GM23338 (cell line): ENCODE data around the gene ANTXR1. TPM values are rescaled to one million over a fixed set of nuclear protein-coding genes. Genes with fewer than 3 reads are reported as not detected.

Experiments used
- ATAC-seq: fragments of 200-7000 bp; cut with Tn5 transposase; 3 replicates; pipeline ENCODE4 v1.9.1; 2020
- DNase-seq: peaks from one replicate; pipeline ENCODE4 v3.0.0-alpha.2; 2015; ENCODE audit warnings: low spot score
- H2AFZ ChIP-seq: fragments of 200-600 bp; sonication (generic); 2 replicates; pipeline ENCODE4 v1.8.0; 2016; ENCODE audit warnings: antibody characterized with exemption, mild to moderate bottlenecking, moderate library complexity
- H3F3A ChIP-seq: fragments of 200-600 bp; sonication (generic); replicated peaks from 2 replicates; pipeline ENCODE4 v1.8.0; 2017; ENCODE audit warnings: antibody characterized with exemption, mixed run types, low read depth
- H3K27ac ChIP-seq: fragments of 200-600 bp; sonication (generic); 2 replicates; pipeline ENCODE4 v1.6.1; 2016; ENCODE audit warnings: low read depth
- H3K27me3 ChIP-seq: fragments of 200-600 bp; sonication (generic); 2 replicates; pipeline ENCODE4 v1.8.0; 2016; ENCODE audit warnings: mild to moderate bottlenecking, mixed run types, moderate library complexity; ENCODE audit not compliant: insufficient read depth
- H3K36me3 ChIP-seq: fragments of 200-600 bp; sonication (generic); 2 replicates; pipeline ENCODE4 v1.8.0; 2016; ENCODE audit warnings: mild to moderate bottlenecking; ENCODE audit not compliant: insufficient read depth
- H3K4me1 ChIP-seq: fragments of 200-600 bp; sonication (generic); 2 replicates; pipeline ENCODE4 v1.8.0; 2016; ENCODE audit warnings: mild to moderate bottlenecking, moderate library complexity; ENCODE audit not compliant: insufficient read depth
- H3K4me2 ChIP-seq: fragments of 200-600 bp; sonication (generic); 2 replicates; pipeline ENCODE4 v1.7.1; 2017; ENCODE audit warnings: mixed run types
- H3K4me3 ChIP-seq: fragments of 200-600 bp; sonication (generic); 2 replicates; pipeline ENCODE4 v1.6.1; 2016; ENCODE audit warnings: mixed run types
- H3K79me2 ChIP-seq: fragments of 200-600 bp; sonication (generic); replicated peaks from 2 replicates; pipeline ENCODE4 v1.8.0; 2017; ENCODE audit warnings: mild to moderate bottlenecking; ENCODE audit not compliant: insufficient read depth
- H3K9me2 ChIP-seq: fragments of 200-600 bp; sonication (generic); 2 replicates; pipeline ENCODE4 v1.8.0; 2017; ENCODE audit not compliant: insufficient read depth
- H4K20me1 ChIP-seq: fragments of 200-600 bp; sonication (generic); replicated peaks from 2 replicates; pipeline ENCODE4 v1.8.0; 2017; ENCODE audit warnings: mild to moderate bottlenecking; ENCODE audit not compliant: insufficient read depth
- H3K27ac Mint-ChIP-seq: 2 replicates; pipeline ENCODE4 v1.8.0; 2020; ENCODE audit warnings: inconsistent platforms, mild to moderate bottlenecking, moderate library complexity, mixed read lengths
- H3K27me3 Mint-ChIP-seq: 3 replicates; pipeline ENCODE4 v1.8.0; 2022; ENCODE audit warnings: low read depth, mild to moderate bottlenecking, moderate library complexity, mixed read lengths, inconsistent platforms; ENCODE audit not compliant: insufficient read depth, poor library complexity
- H3K36me3 Mint-ChIP-seq: 3 replicates; pipeline ENCODE4 v1.8.0; 2021; ENCODE audit warnings: low read depth, mild to moderate bottlenecking, inconsistent platforms, moderate library complexity, mixed read lengths
- H3K4me1 Mint-ChIP-seq: 3 replicates; pipeline ENCODE4 v1.8.0; 2020; ENCODE audit warnings: mild to moderate bottlenecking, inconsistent platforms, mixed read lengths
- H3K4me3 Mint-ChIP-seq: 3 replicates; pipeline ENCODE4 v1.8.0; 2021; ENCODE audit warnings: moderate library complexity, mild to moderate bottlenecking, inconsistent platforms, mixed read lengths
- H3K9me3 Mint-ChIP-seq: 3 replicates; pipeline ENCODE4 v1.8.0; 2020; ENCODE audit warnings: moderate library complexity, mild to moderate bottlenecking, inconsistent platforms, mixed read lengths
- CREB1 ChIP-seq: fragments of 250-450 bp; sonication (Bioruptor Pico); IDR thresholded peaks from 2 replicates; pipeline ENCODE4 v1.5.0; 2020; ENCODE audit warnings: low read depth, mild to moderate bottlenecking, moderate library complexity
- ETS1 ChIP-seq: IDR thresholded peaks from 2 replicates; pipeline ENCODE4 v1.6.1; 2016; ENCODE audit warnings: antibody characterized with exemption
- EZH2 ChIP-seq: fragments of 200-600 bp; sonication (generic); IDR thresholded peaks from one replicate; pipeline ENCODE4 v1.8.0; 2017; ENCODE audit warnings: antibody characterized with exemption, mild to moderate bottlenecking, low read depth; ENCODE audit not compliant: unreplicated experiment
- EZH2phosphoT487 ChIP-seq: fragments of 200-600 bp; sonication (generic); IDR thresholded peaks from one replicate; pipeline ENCODE4 v1.8.1; 2018; ENCODE audit warnings: antibody characterized with exemption; ENCODE audit not compliant: unreplicated experiment
- NANOG ChIP-seq: IDR thresholded peaks from 2 replicates; pipeline ENCODE4 v1.6.1; 2016; ENCODE audit warnings: antibody characterized with exemption, borderline replicate concordance
- POLR2AphosphoS5 ChIP-seq: IDR thresholded peaks from 2 replicates; pipeline ENCODE4 v1.6.1; 2016; ENCODE audit warnings: antibody characterized with exemption, low read depth
- STAT1 ChIP-seq: IDR thresholded peaks from one replicate; pipeline ENCODE4 v1.6.1; 2016; ENCODE audit warnings: antibody characterized with exemption; ENCODE audit not compliant: unreplicated experiment
- ZNF114 ChIP-seq: fragments of 250-450 bp; sonication (Bioruptor Pico); IDR thresholded peaks from 2 replicates; pipeline ENCODE4 v1.5.0; 2020; ENCODE audit warnings: mild to moderate bottlenecking, moderate library complexity
- ZNF331 ChIP-seq: fragments of 250-450 bp; sonication (Bioruptor Pico); IDR thresholded peaks from 2 replicates; pipeline ENCODE4 v1.5.0; 2020; ENCODE audit warnings: low read depth, mild to moderate bottlenecking, moderate library complexity
- ZNF462 ChIP-seq: fragments of 250-450 bp; sonication (Bioruptor Pico); IDR thresholded peaks from 2 replicates; pipeline ENCODE4 v1.5.0; 2020; ENCODE audit warnings: mild to moderate bottlenecking, moderate library complexity
- polyA plus RNA-seq: library from polyadenylated mRNA; unstranded; fragments of >200 nt; fragmentation: Nextera tagmentation; extraction: Ambion mirVana; gene quantifications from 2 replicates; pipeline ENCODE4 v1.2.1, GENCODE V29; 2016
- total RNA-seq: library from RNA; depleted of rRNA; stranded (reverse); fragments of >200 nt; shearing (Covaris generic); gene quantifications from 2 replicates; pipeline ENCODE4 v1.2.3, GENCODE V29; 2014
- TF ChIP-seq, protein P1 (sequence below): IDR thresholded peaks from one replicate; pipeline ENCODE4 v1.6.1; 2018; ENCODE audit warnings: antibody characterized with exemption; ENCODE audit not compliant: unreplicated experiment

Gene ANTXR1
- total and polyA plus RNA-seq, 2 experiments from 2014 or later = 16.1 to 23.1 TPM

GRCh38 chr2:69151931-69152330 lies 139.0 kb downstream of the ANTXR1 start (continued):
- TF ChIP-seq ZNF462 = no peak
- no peak for TF ChIP-seq NANOG
- TF ChIP-seq ZNF331 (CRISPR knock-in tag) = no peak
- TF ChIP-seq ZNF114 = no peak
- TF ChIP-seq EZH2phosphoT487 = no peak
- TF ChIP-seq CREB1 (CRISPR knock-in tag) = no peak

DNA sequence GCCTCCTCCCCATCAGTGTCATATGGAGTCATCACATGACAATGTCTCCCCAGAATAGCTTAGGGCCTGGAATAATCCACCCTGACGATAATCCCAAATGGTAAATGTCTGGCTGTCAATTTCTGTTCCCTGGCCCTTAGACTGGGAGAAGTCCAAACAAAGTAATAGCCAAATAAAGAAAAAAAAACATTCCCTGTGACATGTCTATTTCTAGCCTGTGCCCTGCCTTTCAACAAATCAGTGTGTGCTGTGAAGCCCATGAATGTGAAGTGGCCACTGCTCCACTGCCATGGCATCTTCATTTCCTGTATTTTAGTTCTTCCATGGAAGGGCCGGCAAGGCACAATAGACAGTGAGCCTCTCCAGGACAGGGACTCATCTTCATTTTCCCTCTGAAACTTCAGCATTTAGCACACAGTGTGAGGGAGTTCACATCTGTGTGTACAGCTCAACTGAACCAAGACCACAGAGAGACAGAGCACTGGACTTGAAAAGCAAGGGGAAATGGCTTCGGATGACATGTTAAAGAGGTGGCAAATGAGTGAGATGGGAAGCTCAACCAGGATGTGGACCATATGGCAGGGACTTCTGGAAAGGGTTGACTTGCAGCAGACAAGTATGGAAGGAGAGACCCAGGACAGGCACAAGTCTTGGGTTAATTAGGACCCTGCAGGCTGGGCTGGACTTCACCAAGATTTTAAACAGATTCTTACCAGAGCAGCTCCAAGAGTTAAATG lies 140.0 kb downstream of the ANTXR1 start:
- no peak overlapping the region for H3K4me3 Mint-ChIP-seq
- Histone ChIP-seq H3K9me2 (no peaks in the 10 kb centered on the region), H3K36me3 (no peaks in the 10 kb centered on the region), H3F3A (no peaks in the 10 kb centered on the region), H3K4me1 (peaks cover 4% of the 10 kb centered on the region), H3K79me2 (no peaks in the 10 kb centered on the region), H3K27ac (no peak overlapping the region), H3K27me3 (no peaks in the 10 kb centered on the region), H2AFZ (no peak overlapping the region), H3K4me3 (no peak overlapping the region), H4K20me1 (no peaks in the 10 kb centered on the region), H3K4me2 (no peak overlapping the region)
- no peak overlapping the region for H3K27ac Mint-ChIP-seq
- H3K36me3 Mint-ChIP-seq = peaks cover 13% of the 10 kb centered on the region
- H3K9me3 Mint-ChIP-seq = no peaks in the 10 kb centered on the region; the same call in 2 of the 3 replicates
- H3K27me3 Mint-ChIP-seq = no peaks in the 10 kb centered on the region
- H3K4me1 Mint-ChIP-seq = peaks cover 27% of the 10 kb centered on the region
- DNase-seq (no peak), ATAC-seq (no peak)
- no peak for TF ChIP-seq ZNF114
- TF ChIP-seq, protein P1, sequence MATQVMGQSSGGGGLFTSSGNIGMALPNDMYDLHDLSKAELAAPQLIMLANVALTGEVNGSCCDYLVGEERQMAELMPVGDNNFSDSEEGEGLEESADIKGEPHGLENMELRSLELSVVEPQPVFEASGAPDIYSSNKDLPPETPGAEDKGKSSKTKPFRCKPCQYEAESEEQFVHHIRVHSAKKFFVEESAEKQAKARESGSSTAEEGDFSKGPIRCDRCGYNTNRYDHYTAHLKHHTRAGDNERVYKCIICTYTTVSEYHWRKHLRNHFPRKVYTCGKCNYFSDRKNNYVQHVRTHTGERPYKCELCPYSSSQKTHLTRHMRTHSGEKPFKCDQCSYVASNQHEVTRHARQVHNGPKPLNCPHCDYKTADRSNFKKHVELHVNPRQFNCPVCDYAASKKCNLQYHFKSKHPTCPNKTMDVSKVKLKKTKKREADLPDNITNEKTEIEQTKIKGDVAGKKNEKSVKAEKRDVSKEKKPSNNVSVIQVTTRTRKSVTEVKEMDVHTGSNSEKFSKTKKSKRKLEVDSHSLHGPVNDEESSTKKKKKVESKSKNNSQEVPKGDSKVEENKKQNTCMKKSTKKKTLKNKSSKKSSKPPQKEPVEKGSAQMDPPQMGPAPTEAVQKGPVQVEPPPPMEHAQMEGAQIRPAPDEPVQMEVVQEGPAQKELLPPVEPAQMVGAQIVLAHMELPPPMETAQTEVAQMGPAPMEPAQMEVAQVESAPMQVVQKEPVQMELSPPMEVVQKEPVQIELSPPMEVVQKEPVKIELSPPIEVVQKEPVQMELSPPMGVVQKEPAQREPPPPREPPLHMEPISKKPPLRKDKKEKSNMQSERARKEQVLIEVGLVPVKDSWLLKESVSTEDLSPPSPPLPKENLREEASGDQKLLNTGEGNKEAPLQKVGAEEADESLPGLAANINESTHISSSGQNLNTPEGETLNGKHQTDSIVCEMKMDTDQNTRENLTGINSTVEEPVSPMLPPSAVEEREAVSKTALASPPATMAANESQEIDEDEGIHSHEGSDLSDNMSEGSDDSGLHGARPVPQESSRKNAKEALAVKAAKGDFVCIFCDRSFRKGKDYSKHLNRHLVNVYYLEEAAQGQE = no peak
- no peak for TF ChIP-seq EZH2phosphoT487
- TF ChIP-seq ETS1 = no peak
- no peak for TF ChIP-seq ZNF331 (CRISPR knock-in tag)
- TF ChIP-seq STAT1 = no peak
- TF ChIP-seq EZH2 = no peak
- no peak for TF ChIP-seq POLR2AphosphoS5
